Colonic mucosa (tissue), 4 donors: ENCODE results near the gene FBXL2. TPM values are rescaled to one million over a fixed set of nuclear protein-coding genes. Genes with fewer than 3 reads are reported as not detected.

Experiments
- DNase-seq: peaks from one replicate; pipeline ENCODE4 v3.0.0-alpha.2; 2020
- H3K27ac ChIP-seq: fragments of 200-600 bp; one replicate; pipeline ENCODE4 v1.8.0; 2021
- H3K27me3 ChIP-seq: fragments of 200-600 bp; one replicate; pipeline ENCODE4 v1.8.0; 2021
- H3K36me3 ChIP-seq: fragments of 200-600 bp; one replicate; pipeline ENCODE4 v1.8.0; 2021
- H3K4me1 ChIP-seq: fragments of 200-600 bp; one replicate; pipeline ENCODE4 v1.8.0; 2021; ENCODE audit warnings: mild to moderate bottlenecking
- H3K4me3 ChIP-seq: fragments of 200-600 bp; one replicate; pipeline ENCODE4 v1.8.0; 2021
- H3K9ac ChIP-seq, 2 donors: one replicate each; pipeline ENCODE4 v1.7.0; 2013; ENCODE audit warnings: control low read depth in 2 of 2, low read depth in 2 of 2, low read length in 2 of 2
- H3K9me3 ChIP-seq: fragments of 200-600 bp; one replicate; pipeline ENCODE4 v1.8.0; 2021
- intact Hi-C: fragments of 100-400 bp; cut with DNase I; formaldehyde crosslinking; loops from one replicate; pipeline ENCODE4 v1.14.1; 2022
- total RNA-seq, 2 donors: library from RNA; stranded (reverse); fragmentation: NEBNext Ultra II Directional in 1 of 2; extraction: Animal tissue kit (Norgen Biotek cat#: 25700) in 1 of 2; gene quantifications; one replicate each; pipeline ENCODE4 v1.2.1, GENCODE V29; 2021
- TF ChIP-seq, protein P1 (sequence below): fragments of 200-600 bp; IDR thresholded peaks from one replicate; pipeline ENCODE4 v1.8.0; 2022; ENCODE audit warnings: antibody characterized with exemption, mild to moderate bottlenecking
- donor health status: healthy.
- donor health status: DM: no; HTN: no; CAD: no.
- donor health status: DM: no; HTN: no; CAD: no.

FBXL2 gene
- total RNA-seq, 2 donors from 2014 or later: 0.69 to 1.1 TPM

GRCh38 chr3:33315826-33316225 is 38.6 kb downstream of the FBXL2 start:
- Histone ChIP-seq H3K27ac (no peak overlapping the region), H3K9ac (no peak overlapping the region), H3K36me3 (no peaks in the 10 kb centered on the region), H3K9me3 (no peaks in the 10 kb centered on the region), H3K4me3 (no peak overlapping the region), H3K27me3 (no peaks in the 10 kb centered on the region), H3K4me1 (no peaks in the 10 kb centered on the region)
- intact Hi-C loops: no loop called here
- TF ChIP-seq, protein P1, sequence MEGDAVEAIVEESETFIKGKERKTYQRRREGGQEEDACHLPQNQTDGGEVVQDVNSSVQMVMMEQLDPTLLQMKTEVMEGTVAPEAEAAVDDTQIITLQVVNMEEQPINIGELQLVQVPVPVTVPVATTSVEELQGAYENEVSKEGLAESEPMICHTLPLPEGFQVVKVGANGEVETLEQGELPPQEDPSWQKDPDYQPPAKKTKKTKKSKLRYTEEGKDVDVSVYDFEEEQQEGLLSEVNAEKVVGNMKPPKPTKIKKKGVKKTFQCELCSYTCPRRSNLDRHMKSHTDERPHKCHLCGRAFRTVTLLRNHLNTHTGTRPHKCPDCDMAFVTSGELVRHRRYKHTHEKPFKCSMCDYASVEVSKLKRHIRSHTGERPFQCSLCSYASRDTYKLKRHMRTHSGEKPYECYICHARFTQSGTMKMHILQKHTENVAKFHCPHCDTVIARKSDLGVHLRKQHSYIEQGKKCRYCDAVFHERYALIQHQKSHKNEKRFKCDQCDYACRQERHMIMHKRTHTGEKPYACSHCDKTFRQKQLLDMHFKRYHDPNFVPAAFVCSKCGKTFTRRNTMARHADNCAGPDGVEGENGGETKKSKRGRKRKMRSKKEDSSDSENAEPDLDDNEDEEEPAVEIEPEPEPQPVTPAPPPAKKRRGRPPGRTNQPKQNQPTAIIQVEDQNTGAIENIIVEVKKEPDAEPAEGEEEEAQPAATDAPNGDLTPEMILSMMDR: no peak
- DNase-seq: no peak

DNA sequence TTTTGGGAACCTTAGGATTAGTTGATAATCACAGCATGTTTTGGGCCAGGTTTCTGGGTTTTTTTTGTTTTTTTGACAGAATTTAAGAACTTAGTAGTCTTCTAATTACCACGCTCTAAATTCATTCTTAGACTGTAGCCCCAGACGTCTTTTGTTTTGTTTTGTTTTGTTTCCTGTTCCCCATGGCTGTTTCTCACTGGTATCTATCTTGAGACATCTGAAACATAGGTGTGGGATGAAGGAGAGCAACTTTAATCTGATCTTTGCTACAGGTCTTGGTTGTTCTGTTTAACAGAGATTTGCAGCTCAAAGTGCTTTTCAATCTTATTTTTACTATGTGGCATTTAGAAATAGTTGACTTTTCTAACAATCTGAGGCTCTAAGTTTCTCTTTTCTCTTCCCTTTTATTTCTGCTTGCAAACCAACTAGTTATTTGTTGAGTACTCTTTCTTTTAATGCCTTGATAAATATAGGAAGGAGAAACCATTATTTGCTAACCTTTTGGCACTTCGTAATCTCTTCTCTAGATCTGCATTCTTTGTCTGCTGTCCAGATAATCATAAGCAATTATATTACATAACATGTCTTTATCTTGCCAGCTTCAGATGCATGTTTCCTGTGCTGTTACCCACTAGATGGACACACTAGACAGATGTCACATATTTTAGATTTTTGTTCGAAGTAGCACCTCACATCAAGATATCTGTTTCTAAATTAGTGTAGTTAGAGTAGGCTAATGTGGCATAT is 40.9 kb downstream of the FBXL2 start:
- H3K36me3 ChIP-seq: no peaks in the 10 kb centered on the region
- DNase-seq: no peak
- H3K27ac ChIP-seq: no peak overlapping the region
- H3K9ac ChIP-seq: no peak overlapping the region
- no peaks in the 10 kb centered on the region for H3K4me1 ChIP-seq
- TF ChIP-seq, protein P1: no peak
- no peaks in the 10 kb centered on the region for H3K9me3 ChIP-seq
- no peak overlapping the region for H3K4me3 ChIP-seq
- intact Hi-C loops: no loop called here
- H3K27me3 ChIP-seq: no peaks in the 10 kb centered on the region

DNA sequence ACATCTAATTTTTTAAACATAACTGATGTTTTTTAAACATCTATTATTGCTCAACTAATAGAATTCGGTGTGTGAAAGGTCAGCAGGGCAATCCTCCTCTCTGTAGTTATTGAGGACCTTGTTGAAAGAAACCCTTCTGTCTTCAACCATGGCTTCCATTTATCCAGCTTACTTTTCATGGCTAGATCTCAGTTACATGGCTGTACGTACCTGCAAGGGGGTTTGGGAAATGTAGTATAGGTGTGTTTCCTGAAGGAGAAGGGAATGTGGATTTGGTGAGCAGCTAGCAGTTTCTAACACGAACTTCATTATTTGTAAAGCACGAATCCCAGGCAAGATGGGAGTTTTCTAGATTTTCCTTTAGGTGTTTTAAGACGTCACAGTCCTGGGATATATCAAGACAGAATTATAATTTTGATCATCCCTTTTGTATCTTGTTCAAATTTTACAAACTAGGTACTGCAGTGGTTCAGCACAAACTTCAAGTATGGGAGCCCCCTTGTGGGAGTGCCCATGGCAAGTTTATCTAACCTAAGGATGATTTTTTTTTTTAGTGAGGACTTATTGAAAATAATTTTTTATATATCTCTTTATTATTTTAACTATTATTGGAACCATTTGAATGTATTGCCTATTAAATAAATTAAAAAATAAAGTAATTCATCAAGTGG is 41.6 kb downstream of the FBXL2 start:
- H3K27me3 ChIP-seq: no peaks in the 10 kb centered on the region
- intact Hi-C loops: no loop called here
- no peak for DNase-seq
- H3K27ac ChIP-seq: no peak overlapping the region
- H3K36me3 ChIP-seq: no peaks in the 10 kb centered on the region
- no peaks in the 10 kb centered on the region for H3K9me3 ChIP-seq
- no peak overlapping the region for H3K4me3 ChIP-seq
- TF ChIP-seq, protein P1: no peak
- no peak overlapping the region for H3K9ac ChIP-seq
- H3K4me1 ChIP-seq: no peaks in the 10 kb centered on the region

DNA sequence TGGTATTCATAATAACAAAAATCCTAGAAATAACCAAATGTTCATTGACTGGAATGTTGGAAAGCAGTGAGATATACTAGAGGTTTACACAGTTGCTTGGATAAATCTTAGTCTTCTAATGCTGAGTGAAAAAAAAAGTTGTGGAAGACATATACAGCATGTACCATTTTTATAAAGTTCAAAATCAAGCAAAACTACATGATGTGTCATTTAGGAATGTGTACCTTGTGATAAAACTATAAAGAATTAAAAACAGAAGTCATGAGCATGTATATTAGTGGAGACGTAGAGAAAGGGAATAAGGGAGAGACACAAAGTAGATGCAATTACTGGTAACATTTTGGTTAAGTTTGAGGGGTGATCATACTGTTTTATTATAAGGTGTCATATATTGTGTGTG is 45.2 kb downstream of the FBXL2 start:
- H3K4me3 ChIP-seq: no peak overlapping the region
- no peaks in the 10 kb centered on the region for H3K36me3 ChIP-seq
- H3K27me3 ChIP-seq: no peaks in the 10 kb centered on the region
- intact Hi-C loops: no loop called here
- H3K9ac ChIP-seq: no peak overlapping the region
- TF ChIP-seq, protein P1: no peak
- no peak overlapping the region for H3K27ac ChIP-seq
- no peaks in the 10 kb centered on the region for H3K4me1 ChIP-seq
- DNase-seq: no peak
- no peaks in the 10 kb centered on the region for H3K9me3 ChIP-seq

GRCh38 chr3:33331414-33331813 is 54.2 kb downstream of the FBXL2 start:
- intact Hi-C loops: no loop called here
- no peaks in the 10 kb centered on the region for H3K36me3 ChIP-seq
- no peak overlapping the region for H3K27ac ChIP-seq
- no peak overlapping the region for H3K4me3 ChIP-seq
- no peak for DNase-seq
- H3K4me1 ChIP-seq: no peaks in the 10 kb centered on the region
- H3K27me3 ChIP-seq: no peaks in the 10 kb centered on the region
- TF ChIP-seq, protein P1: no peak
- H3K9ac ChIP-seq: no peak overlapping the region
- no peaks in the 10 kb centered on the region for H3K9me3 ChIP-seq
